ENCODE data around the gene MASP1. TPM values are rescaled to one million over a fixed set of nuclear protein-coding genes. Genes with fewer than 3 reads are reported as not detected.

MASP1 gene
- total RNA-seq, 2 experiments from 2014 or later: not detected

GRCh38 chr3:187292631-187293515 lies 1.3 kb upstream of the MASP1 start:
- ChIA-PET POLR2A (no interaction called here), CTCF (interaction anchor here (1.5 kb wide), 1 partner anchor 73 kb away, joined by 5 read pairs; no protein-coding TSS in a partner anchor)
- no peak overlapping the region for H3K4me3 Mint-ChIP-seq
- ATAC-seq (no peak), DNase-seq (no peak)
- peaks cover 25% of the 10 kb centered on the region for H3K27me3 Mint-ChIP-seq
- H3K4me1 Mint-ChIP-seq (ENCODE audit: low read depth): no peaks in the 10 kb centered on the region
- TF ChIP-seq CTCF (IDR thresholded peaks at IDR 0.05): no peak
- intact Hi-C loops (cut with micrococcal nuclease): no loop called here
- H3K9me3 Mint-ChIP-seq: no peaks in the 10 kb centered on the region
- H3K36me3 Mint-ChIP-seq (ENCODE audit: low read depth): no peaks in the 10 kb centered on the region
- H3K27ac Mint-ChIP-seq: no peak overlapping the region

DNA sequence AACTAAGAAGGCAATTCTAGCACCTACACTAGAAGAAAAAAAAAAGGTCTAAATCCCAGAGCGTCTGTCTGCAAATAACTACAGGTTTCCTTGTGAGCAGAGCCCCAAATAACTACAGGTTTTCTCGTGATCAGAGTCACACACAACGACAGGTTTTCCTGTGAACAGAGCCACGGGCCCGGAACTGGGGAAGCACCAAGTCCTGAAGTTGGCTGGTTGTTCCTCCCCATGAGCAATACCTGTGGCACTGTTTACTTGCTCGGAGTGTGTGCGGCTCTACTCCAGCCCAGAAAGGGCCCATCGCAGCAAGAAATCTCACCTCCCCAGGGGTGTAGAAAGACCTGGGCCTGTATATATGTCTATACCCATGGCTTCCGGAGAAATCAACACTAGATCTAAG lies 644 bp upstream of the MASP1 start:
- H3K36me3 Mint-ChIP-seq (ENCODE audit: low read depth): no peaks in the 10 kb centered on the region
- DNase-seq (no peak), ATAC-seq (no peak)
- POLR2A ChIA-PET: no interaction called here
- H3K4me3 Mint-ChIP-seq: no peak overlapping the region
- intact Hi-C loops (cut with micrococcal nuclease): no loop called here
- TF ChIP-seq CTCF (IDR thresholded peaks at IDR 0.05): no peak
- no peak overlapping the region for H3K27ac Mint-ChIP-seq
- H3K9me3 Mint-ChIP-seq: no peaks in the 10 kb centered on the region
- CTCF ChIA-PET: no interaction called here
- peaks cover 25% of the 10 kb centered on the region for H3K27me3 Mint-ChIP-seq
- no peaks in the 10 kb centered on the region for H3K4me1 Mint-ChIP-seq (ENCODE audit: low read depth)

DNA sequence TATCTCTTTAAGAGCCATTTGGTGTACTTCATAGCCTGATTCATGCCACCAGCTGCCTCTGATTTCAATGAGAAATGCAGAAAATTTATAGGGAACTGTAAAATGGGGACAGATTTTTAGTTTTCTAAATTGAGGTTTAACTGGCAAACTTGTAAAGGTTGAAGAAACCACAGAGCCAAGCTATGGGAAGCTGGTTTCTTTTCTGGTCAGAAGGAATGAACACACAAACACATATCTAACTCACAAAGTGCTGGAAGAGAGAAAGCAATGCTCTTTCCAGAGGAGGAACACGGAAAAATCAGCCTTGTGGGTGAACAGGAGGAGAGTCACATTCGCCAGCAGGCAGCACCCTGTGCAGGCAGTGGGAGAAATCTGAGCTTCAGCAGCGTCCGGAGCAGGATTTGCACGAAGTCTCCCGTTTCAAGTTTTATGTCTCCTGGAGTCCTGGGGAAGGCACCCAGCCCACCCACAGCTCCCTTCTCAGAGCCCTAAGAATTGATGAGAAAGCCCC lies 481 bp downstream of the MASP1 start:
- Mint-ChIP-seq H3K36me3 (ENCODE audit: low read depth) (no peaks in the 10 kb centered on the region), H3K27me3 (peaks cover 23% of the 10 kb centered on the region), H3K27ac (no peak overlapping the region), H3K9me3 (no peaks in the 10 kb centered on the region), H3K4me3 (no peak overlapping the region), H3K4me1 (ENCODE audit: low read depth) (no peaks in the 10 kb centered on the region)
- DNase-seq (no peak), ATAC-seq (no peak)
- TF ChIP-seq CTCF (IDR thresholded peaks at IDR 0.05): no peak
- ChIA-PET POLR2A (no interaction called here), CTCF (interaction anchor here (1.0 kb wide), 1 partner anchor 14 kb away, joined by 3 read pairs; no protein-coding TSS in a partner anchor)
- intact Hi-C loops (cut with micrococcal nuclease): no loop called here

DNA sequence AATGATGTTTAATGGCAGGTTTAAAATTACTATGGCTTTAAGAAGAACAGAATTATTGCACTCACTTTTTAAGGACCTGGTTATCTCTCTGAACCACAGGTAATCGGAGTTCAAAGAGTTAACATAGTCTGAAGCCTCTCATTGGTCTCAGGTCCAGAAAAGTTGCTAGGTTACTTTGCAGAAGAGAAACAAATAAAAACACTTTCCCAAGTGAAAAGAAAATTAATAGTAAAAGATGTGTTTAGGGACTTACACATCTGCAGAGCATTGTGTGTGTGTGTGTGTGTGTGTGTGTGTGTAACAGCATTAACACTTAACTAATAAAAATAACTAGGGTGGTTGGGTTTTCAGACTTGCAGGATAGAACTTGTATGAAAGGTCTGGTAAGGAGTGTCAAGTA lies 1.0 kb downstream of the MASP1 start:
- no peaks in the 10 kb centered on the region for H3K36me3 Mint-ChIP-seq (ENCODE audit: low read depth)
- peaks cover 23% of the 10 kb centered on the region for H3K27me3 Mint-ChIP-seq
- CTCF ChIA-PET: interaction anchor here (1.0 kb wide), 1 partner anchor 14 kb away, joined by 3 read pairs; no protein-coding TSS in a partner anchor

More for the DNA sequence above, 1.0 kb downstream of the MASP1 start:
- Mint-ChIP-seq H3K4me1 (ENCODE audit: low read depth) (no peaks in the 10 kb centered on the region), H3K27ac (no peak overlapping the region), H3K9me3 (no peaks in the 10 kb centered on the region), H3K4me3 (no peak overlapping the region)
- DNase-seq: no peak
- POLR2A ChIA-PET: no interaction called here
- ATAC-seq: no peak
- intact Hi-C loops (cut with micrococcal nuclease): no loop called here
- TF ChIP-seq CTCF (IDR thresholded peaks at IDR 0.05): no peak

Data from activated CD8-positive, alpha-beta T cell treated with anti-CD3 and anti-CD28 coated beads for 36 hours (primary cell).